Adipose tissue (tissue), 3 donors: ENCODE measurements around the gene YWHAB. TPM values are rescaled to one million over a fixed set of nuclear protein-coding genes. Genes with fewer than 3 reads are reported as not detected.

Source experiments
- H3K27ac ChIP-seq: one replicate; pipeline ENCODE4 v1.5.1; 2013; ENCODE audit warnings: low read depth, low read length
- WGBS, 3 donors: extraction: QIAGEN DNeasy Blood & Tissue Kit; methylation state at CpG; one replicate each; pipeline ENCODE4 v1.1.7; 2013; 5-methylcytosine and 5-hydroxymethylcytosine counted together
- polyA plus RNA-seq, 3 donors: library from polyadenylated mRNA; stranded (reverse); fragments of 200-250 nt; gene quantifications; one replicate each; pipeline ENCODE4 v1.2.3, GENCODE V29; 2013
- donor health status: healthy with polysubstance abuse.
- donor health status: Bipolar disorder and iron deficiency.
- donor health status: healthy.

YWHAB gene
- polyA plus RNA-seq, 3 donors = 31.3 to 113 (median 103) TPM

- 82 to 87% (median 86%) methylated on average over 7 of the region's 7 CpGs for WGBS, 3 donors
- H3K27ac ChIP-seq = no peak overlapping the region
Measured at GRCh38 chr20:44941120-44941691, 55.7 kb downstream of the YWHAB start.

- 87 to 94% (median 92%) methylated on average over 4 of the region's 4 CpGs for WGBS, 3 donors
- no peak overlapping the region for H3K27ac ChIP-seq
Measured at GRCh38 chr20:44942264-44942973, 56.9 kb downstream of the YWHAB start.

GRCh38 chr20:44943828-44944227 is 58.3 kb downstream of the YWHAB start:
- 88 to 91% (median 89%) methylated on average over 4 of the region's 4 CpGs for WGBS, 3 donors
- H3K27ac ChIP-seq = no peak overlapping the region

GRCh38 chr20:44945261-44945660 is 59.8 kb downstream of the YWHAB start:
- WGBS, 3 donors = 84 to 91% (median 89%) methylated on average over 6 of the region's 6 CpGs
- H3K27ac ChIP-seq = no peak overlapping the region

GRCh38 chr20:44946271-44946852 is 60.9 kb downstream of the YWHAB start:
- 68 to 91% (median 83%) methylated on average over 2 of the region's 2 CpGs for WGBS, 3 donors
- H3K27ac ChIP-seq = no peak overlapping the region

GRCh38 chr20:44948107-44948506 is 62.6 kb downstream of the YWHAB start:
- H3K27ac ChIP-seq = no peak overlapping the region
- 91 to 100% (median 94%) methylated on average over 5 of the region's 5 CpGs for WGBS, 3 donors

GRCh38 chr20:44948513-44948912 is 63.0 kb downstream of the YWHAB start:
- no peak overlapping the region for H3K27ac ChIP-seq
- WGBS, 3 donors = 88 to 92% (median 91%) methylated on average over 2 of the region's 2 CpGs

GRCh38 chr20:44950368-44950767 is 64.9 kb downstream of the YWHAB start:
- H3K27ac ChIP-seq = no peak overlapping the region
- WGBS, 3 donors = 91 to 97% (median 96%) methylated on average over 1 of the region's 1 CpG

GRCh38 chr20:44952731-44953130 is 67.2 kb downstream of the YWHAB start:
- WGBS, 3 donors = 78 to 100% (median 86%) methylated on average over 1 of the region's 1 CpG
- no peak overlapping the region for H3K27ac ChIP-seq

GRCh38 chr20:44954211-44954610 is 68.7 kb downstream of the YWHAB start:
- 90 to 97% (median 96%) methylated on average over 5 of the region's 5 CpGs for WGBS, 3 donors
- no peak overlapping the region for H3K27ac ChIP-seq

GRCh38 chr20:44955270-44955669 is 69.8 kb downstream of the YWHAB start:
- 72 to 89% (median 81%) methylated on average over 4 of the region's 4 CpGs for WGBS, 3 donors
- H3K27ac ChIP-seq = no peak overlapping the region

GRCh38 chr20:44956410-44956809 is 70.9 kb downstream of the YWHAB start:
- H3K27ac ChIP-seq = no peak overlapping the region
- 92 to 93% (median 92%) methylated on average over 3 of the region's 3 CpGs for WGBS, 3 donors

Other genes with a start within 250 kb of the YWHAB start
- 10 to 100 TPM in 2 of 3 donors, 1 to 10 TPM in 1; 5.8 to 30.0 (median 18.4) TPM for gene ADA, start 234.0 kb upstream of the YWHAB start, polyA plus RNA-seq
- gene CCN5, start 170.3 kb upstream of the YWHAB start, polyA plus RNA-seq = 10 to 100 TPM in 2 of 3 donors, under 1 TPM in 1; 0.36 to 36.3 (median 20.7) TPM
- gene KCNK15, start 139.8 kb upstream of the YWHAB start, polyA plus RNA-seq = 1 to 10 TPM in 2 of 3 donors, under 1 TPM in 1; 0.85 to 5.3 (median 2.4) TPM
- 1 to 10 TPM in 1 of 3 donors, under 1 TPM in 2; 0.03 to 1.8 (median 0.19) TPM for gene RIMS4, start 75.2 kb upstream of the YWHAB start, polyA plus RNA-seq
- gene PABPC1L, start 24.4 kb downstream of the YWHAB start, polyA plus RNA-seq = 10 to 100 TPM in 1 of 3 donors, 1 to 10 TPM in 2; 5.3 to 24.7 (median 8.2) TPM
- 10 to 100 TPM; 10.0 to 12.4 (median 10.8) TPM for gene TOMM34, start 74.7 kb downstream of the YWHAB start, polyA plus RNA-seq
- gene STK4, start 80.8 kb downstream of the YWHAB start, polyA plus RNA-seq = 1 to 10 TPM; 3.9 to 8.7 (median 8.0) TPM
- under 1 TPM in 2 of 3 donors, not detected in 1; 0.01 to 0.05 TPM for gene KCNS1, start 215.4 kb downstream of the YWHAB start, polyA plus RNA-seq
- gene WFDC5, start 229.5 kb downstream of the YWHAB start, polyA plus RNA-seq = not detected
- not detected for gene WFDC12, start 238.8 kb downstream of the YWHAB start, polyA plus RNA-seq